ENCODE measurements around the gene CDKAL1.

Gene CDKAL1

DNA sequence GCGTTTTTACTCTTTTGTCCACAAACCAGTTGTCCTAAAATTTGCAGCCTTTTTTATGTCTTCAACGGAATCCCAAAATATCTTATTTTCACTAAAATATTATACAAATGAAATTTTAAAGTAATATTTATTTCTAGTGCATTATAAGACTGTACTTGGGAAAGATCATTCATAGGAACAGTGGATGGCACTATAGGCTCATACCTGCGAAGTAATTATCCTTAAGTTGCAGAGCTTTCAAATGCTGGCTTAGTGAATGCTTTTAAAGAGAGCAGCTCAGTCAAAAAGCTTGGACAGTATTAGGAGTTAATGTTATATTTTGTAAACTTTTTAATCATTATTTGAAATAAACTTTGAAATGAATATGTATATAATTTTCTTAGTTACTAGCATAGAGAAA is 254.9 kb downstream of the CDKAL1 start:
- no peak for TF ChIP-seq POLR2AphosphoS5 (IDR thresholded peaks at IDR 0.05; ENCODE audit: low read depth, low read length)

DNA sequence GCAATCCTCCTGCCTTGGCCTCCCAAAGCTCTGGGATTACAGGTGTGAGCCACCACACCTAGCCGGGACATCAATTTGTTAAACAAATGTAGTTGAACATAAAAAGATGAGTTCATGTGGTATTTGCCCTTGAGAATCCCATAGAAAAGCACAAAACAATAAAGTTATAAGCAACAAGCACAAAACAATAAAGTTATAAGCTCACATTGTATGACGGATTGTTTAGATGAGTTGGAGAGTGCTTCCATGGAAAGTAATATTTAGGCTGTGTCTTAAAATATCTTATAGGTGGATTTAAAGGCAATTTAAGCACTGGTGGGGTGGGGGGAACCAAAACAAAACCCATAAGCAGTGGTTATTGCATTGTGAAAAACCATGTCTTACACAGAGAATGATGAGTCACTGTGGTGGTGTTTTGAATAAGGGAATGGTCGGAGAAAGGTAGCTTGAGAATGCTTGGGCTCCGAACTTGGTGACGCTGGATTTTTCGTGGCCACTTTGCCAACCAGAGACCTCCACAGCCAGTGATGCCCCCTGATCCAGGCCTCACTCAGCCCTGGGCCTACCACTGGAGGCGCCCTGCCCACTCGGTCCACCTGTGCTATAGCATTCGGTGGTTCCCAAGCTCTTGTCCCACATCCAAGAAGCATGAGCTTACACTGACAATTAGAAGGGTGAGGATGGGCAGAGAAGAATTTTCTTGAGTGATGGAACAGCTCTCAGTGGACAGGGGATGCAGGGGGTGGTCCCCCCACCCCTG is 256.0 kb downstream of the CDKAL1 start:
- TF ChIP-seq, protein P1, sequence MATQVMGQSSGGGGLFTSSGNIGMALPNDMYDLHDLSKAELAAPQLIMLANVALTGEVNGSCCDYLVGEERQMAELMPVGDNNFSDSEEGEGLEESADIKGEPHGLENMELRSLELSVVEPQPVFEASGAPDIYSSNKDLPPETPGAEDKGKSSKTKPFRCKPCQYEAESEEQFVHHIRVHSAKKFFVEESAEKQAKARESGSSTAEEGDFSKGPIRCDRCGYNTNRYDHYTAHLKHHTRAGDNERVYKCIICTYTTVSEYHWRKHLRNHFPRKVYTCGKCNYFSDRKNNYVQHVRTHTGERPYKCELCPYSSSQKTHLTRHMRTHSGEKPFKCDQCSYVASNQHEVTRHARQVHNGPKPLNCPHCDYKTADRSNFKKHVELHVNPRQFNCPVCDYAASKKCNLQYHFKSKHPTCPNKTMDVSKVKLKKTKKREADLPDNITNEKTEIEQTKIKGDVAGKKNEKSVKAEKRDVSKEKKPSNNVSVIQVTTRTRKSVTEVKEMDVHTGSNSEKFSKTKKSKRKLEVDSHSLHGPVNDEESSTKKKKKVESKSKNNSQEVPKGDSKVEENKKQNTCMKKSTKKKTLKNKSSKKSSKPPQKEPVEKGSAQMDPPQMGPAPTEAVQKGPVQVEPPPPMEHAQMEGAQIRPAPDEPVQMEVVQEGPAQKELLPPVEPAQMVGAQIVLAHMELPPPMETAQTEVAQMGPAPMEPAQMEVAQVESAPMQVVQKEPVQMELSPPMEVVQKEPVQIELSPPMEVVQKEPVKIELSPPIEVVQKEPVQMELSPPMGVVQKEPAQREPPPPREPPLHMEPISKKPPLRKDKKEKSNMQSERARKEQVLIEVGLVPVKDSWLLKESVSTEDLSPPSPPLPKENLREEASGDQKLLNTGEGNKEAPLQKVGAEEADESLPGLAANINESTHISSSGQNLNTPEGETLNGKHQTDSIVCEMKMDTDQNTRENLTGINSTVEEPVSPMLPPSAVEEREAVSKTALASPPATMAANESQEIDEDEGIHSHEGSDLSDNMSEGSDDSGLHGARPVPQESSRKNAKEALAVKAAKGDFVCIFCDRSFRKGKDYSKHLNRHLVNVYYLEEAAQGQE (IDR thresholded peaks at IDR 0.05; ENCODE audit: insufficient read depth in 1 of 2, low read depth in 2 of 2, low read length in 2 of 2) = no peak
- TF ChIP-seq POLR2AphosphoS5 (IDR thresholded peaks at IDR 0.05; ENCODE audit: low read depth, low read length) (no peak), SIN3A (IDR thresholded peaks at IDR 0.05; ENCODE audit: borderline replicate concordance, insufficient read depth, low read length) (no peak), TAF1 (IDR thresholded peaks at IDR 0.05; ENCODE audit: borderline replicate concordance, insufficient read depth, low read length) (no peak), FOXP2 (optimal IDR thresholded peaks at IDR 0.05; ENCODE audit: borderline replicate concordance, extremely low read depth, extremely low read length, insufficient read depth) (no peak)

DNA sequence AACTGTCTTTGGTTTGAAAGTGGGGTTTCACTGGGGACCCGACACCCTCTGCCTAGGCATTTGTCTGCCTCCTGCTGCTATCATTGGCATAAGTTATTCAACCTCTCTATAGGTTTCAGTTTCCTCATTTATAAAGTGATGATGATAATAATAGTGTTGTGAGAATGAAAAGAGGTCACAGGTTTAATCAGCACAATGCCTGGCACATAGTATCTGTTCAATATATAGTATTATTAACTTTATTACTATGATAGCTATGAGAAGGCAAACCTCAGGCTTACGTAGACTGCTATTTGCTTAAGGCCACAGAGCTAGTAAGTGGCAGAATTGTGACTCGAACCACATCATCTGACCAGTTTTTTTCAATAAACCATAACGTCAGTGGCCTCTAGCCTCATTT is 256.8 kb downstream of the CDKAL1 start:
- TF ChIP-seq SIN3A (IDR thresholded peaks at IDR 0.05; ENCODE audit: borderline replicate concordance, insufficient read depth, low read length) = no peak
- TF ChIP-seq, protein P1 (IDR thresholded peaks at IDR 0.05; ENCODE audit: insufficient read depth in 1 of 2, low read depth in 2 of 2, low read length in 2 of 2) = no peak
- no peak for TF ChIP-seq TAF1 (IDR thresholded peaks at IDR 0.05; ENCODE audit: borderline replicate concordance, insufficient read depth, low read length)
- no peak for TF ChIP-seq FOXP2 (optimal IDR thresholded peaks at IDR 0.05; ENCODE audit: borderline replicate concordance, extremely low read depth, extremely low read length, insufficient read depth)
- TF ChIP-seq POLR2AphosphoS5 (IDR thresholded peaks at IDR 0.05; ENCODE audit: low read depth, low read length) = no peak

DNA sequence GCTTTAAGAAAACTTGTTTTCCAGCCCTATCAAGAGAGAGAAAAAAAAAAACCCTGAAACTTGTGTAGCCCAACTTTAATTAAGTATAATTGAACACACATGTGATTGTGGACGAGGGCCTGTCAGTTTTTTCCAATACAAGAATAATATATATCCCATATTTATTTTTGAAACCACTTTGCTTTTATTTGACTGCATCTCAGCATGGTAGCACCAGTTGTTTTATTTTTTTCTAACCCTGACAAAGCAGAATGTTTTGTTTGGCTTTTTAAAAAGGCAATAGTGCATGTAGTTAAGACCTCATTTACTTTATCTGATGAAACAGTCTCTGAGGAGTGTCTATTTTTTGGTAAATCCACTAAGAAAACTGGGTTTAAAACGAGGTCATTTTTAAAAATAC is 257.7 kb downstream of the CDKAL1 start:
- TF ChIP-seq, protein P1 (IDR thresholded peaks at IDR 0.05; ENCODE audit: insufficient read depth in 1 of 2, low read depth in 2 of 2, low read length in 2 of 2) = no peak
- TF ChIP-seq FOXP2 (optimal IDR thresholded peaks at IDR 0.05; ENCODE audit: borderline replicate concordance, extremely low read depth, extremely low read length, insufficient read depth) (no peak), SIN3A (IDR thresholded peaks at IDR 0.05; ENCODE audit: borderline replicate concordance, insufficient read depth, low read length) (no peak), TAF1 (IDR thresholded peaks at IDR 0.05; ENCODE audit: borderline replicate concordance, insufficient read depth, low read length) (no peak), POLR2AphosphoS5 (IDR thresholded peaks at IDR 0.05; ENCODE audit: low read depth, low read length) (no peak)

DNA sequence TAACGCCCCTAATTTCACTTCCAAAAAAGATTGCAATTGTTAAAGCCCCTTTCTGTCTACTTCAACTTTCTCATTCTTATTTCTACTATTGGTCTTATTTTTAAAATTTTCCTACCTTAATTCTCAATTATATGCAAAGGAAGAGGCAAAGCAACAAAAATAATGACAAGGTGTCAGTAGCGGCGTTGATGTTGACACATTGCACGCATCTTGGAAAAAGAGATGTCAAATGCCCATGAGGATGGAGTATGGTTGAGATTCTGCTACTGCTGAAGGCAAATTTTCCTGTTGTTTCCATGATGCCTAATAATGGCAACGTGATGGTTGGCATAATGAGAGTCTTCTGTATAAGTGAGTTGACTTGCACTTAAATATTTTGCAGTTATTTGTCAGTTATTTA is 258.9 kb downstream of the CDKAL1 start:
- TF ChIP-seq, protein P1 (IDR thresholded peaks at IDR 0.05; ENCODE audit: insufficient read depth in 1 of 2, low read depth in 2 of 2, low read length in 2 of 2) = no peak
- no peak for TF ChIP-seq FOXP2 (optimal IDR thresholded peaks at IDR 0.05; ENCODE audit: borderline replicate concordance, extremely low read depth, extremely low read length, insufficient read depth)
- no peak for TF ChIP-seq SIN3A (IDR thresholded peaks at IDR 0.05; ENCODE audit: borderline replicate concordance, insufficient read depth, low read length)
- TF ChIP-seq TAF1 (IDR thresholded peaks at IDR 0.05; ENCODE audit: borderline replicate concordance, insufficient read depth, low read length) = no peak
- TF ChIP-seq POLR2AphosphoS5 (IDR thresholded peaks at IDR 0.05; ENCODE audit: low read depth, low read length) = no peak
